ENCODE data around the gene WNT9B.

Gene WNT9B

GRCh38 chr17:46885415-46886309 lies 34.3 kb downstream of the WNT9B start:
- DNase-seq = no peak

- DNase-seq = no peak
Measured at GRCh38 chr17:46886310-46886663, 34.9 kb downstream of the WNT9B start.

DNA sequence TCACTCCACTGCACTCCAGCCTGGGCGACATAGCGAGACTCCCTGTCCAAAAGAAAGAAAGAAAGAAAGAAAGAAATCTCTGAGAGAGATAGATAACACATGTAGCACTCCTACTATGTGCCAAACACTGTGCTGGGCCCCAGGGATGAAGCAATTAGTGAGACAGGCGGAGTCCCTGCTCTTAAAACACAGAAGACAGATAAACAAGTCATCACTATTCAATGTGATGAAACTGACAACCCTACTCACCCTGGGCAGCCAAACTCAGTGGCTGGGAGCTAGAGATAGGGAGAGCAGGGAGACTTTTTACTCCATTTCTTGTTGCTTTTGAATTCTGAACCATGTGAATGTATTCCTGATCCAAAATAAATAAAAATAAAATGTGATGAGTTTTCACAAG lies 36.3 kb downstream of the WNT9B start:
- no peak for DNase-seq

DNA sequence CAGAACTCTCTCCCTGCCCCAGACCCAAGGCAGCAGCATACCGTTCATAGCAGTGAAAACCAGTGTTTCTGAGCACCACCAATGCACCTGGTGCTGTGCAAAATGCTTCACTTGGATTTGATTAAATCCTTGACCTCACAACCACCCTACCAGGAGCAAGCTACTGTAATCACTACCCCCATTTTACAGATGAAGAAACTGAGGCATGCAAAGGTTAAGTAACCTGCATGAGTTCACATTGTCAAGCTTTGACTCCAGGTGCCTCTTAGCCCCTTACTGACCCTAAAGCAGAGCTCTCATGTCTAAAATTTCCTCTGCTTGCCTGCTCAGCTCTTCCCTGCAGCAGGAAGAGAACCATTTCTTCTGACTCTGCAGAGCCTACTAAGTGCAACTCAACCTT lies 37.3 kb downstream of the WNT9B start:
- DNase-seq = no peak

GRCh38 chr17:46889519-46889918 lies 38.1 kb downstream of the WNT9B start:
- no peak for DNase-seq

- no peak for DNase-seq
Measured at GRCh38 chr17:46889992-46890564, 38.7 kb downstream of the WNT9B start.

GRCh38 chr17:46890638-46891037 lies 39.3 kb downstream of the WNT9B start:
- no peak for DNase-seq

DNA sequence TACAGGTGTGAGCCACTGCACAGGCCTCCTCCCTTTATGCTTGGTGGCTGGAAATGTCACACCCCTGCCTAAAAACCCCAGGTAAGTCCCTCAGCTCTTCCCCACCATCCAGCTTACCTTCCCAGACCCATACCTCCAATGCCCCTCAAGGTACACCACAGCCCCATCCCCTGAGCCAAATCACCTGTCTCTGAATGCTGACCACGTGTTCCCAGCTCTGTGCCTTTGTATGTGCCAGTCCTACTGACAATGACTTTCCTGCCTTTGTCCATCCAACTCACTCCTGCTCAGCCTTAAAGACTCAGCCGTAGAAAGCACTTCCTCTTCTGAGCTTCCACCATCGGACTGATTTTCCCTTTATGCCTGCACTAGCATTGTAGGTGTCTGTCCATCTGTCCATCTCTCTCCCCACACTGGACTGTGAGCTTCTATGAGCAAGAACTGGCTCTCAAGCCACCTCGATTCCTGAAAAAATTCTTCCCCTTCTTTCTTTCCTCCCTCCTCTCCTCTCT lies 40.9 kb downstream of the WNT9B start:
- no peak for DNase-seq

DNA sequence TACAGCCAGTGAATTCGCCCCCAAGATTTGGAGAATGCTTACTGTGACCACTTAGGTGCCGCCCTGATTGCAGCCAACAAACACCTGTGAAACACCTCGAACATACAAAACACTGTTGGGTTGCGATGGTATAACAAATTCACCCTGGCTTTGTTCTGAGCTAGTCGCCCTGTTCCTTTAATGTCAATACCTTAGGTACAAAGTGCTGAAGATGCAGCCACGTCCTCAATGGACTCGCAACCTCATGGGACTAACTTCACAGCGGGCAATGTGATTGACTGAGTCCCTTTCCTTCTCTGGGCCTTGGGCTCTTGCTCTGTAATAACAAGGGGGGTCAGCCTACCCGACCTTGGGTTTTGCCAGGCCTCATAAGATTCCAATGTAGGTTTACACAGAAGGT lies 42.6 kb downstream of the WNT9B start:
- DNase-seq = no peak

DNA sequence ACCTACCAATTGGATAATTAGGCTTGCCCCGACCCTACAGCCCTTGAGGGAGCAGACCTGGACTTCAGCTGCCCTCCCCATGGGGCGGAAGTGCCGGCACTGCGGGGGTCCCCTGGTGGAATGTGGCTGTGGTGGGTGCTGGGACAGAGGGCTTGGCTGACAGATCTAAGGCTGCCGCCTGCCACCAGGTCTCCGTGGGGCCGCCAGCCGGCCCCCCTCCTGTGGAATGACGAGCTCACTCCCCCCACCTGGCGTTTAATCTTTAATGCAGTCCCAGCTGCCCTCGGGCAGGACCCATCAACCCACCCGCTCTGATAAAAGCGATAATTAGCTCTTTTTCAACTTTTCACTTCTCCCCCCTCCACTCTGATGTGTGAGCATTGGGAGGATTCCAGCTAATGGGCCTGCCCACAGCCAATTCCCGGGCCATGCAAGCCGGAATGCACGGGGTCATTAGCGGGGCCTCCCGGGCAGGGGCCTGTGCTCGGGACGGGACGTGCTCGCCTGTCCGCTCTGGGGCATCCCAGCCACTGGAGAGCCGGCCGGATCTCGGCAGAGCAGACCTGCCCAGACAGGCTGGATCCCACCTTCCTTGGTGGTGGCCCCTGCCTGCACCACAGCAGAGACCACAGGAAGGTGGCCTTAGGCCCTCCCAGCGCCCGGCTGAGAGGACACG lies 43.2 kb downstream of the WNT9B start:
- no peak for DNase-seq

GRCh38 chr17:46895171-46895570 lies 43.8 kb downstream of the WNT9B start:
- peak; percentile 15 for DNase-seq

- DNase-seq = no peak
Measured at GRCh38 chr17:46896991-46897390, 45.6 kb downstream of the WNT9B start.

DNA sequence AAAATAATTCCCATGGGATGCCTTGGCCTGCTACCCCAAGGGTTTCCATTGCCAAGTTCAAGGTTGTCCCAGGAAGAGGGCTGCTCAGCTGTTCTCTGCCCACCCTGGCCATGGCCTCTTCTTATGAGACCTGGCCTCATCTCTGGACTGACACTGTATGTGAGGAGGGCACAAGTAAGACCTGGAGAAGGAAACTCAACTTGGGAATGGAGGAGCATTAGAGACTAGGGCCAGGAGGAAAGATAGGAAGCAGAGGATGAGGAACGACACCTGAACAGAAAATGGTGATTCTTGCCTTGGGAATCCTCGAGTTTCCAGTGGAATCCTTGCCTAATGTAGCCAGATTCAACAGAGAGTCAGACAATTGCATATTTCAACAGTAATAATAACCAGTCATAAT lies 47.0 kb downstream of the WNT9B start:
- no peak for DNase-seq

DNA sequence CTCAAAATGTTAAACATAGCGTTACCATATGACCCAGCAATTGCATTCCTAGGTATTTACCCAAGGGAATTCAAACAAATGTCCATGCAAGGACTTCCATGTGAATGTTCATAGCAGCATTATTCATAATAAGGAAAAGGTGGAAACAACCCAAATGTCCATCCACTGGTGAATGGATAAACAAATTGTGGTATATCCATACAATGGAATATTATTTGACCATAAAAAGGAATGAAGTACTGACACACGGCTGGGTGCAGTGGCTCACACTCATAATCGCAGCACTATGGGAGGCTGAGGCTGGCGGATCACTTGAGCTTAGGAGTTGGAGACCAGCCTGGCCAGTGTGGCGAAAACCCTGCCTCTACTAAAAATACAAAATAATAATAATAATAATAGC lies 47.5 kb downstream of the WNT9B start:
- DNase-seq = no peak

GRCh38 chr17:46901291-46901690 lies 49.9 kb downstream of the WNT9B start:
- no peak for DNase-seq

GRCh38 chr17:46903762-46904672 lies 52.6 kb downstream of the WNT9B start:
- DNase-seq = no peak

- no peak for DNase-seq
Measured at GRCh38 chr17:46908068-46908737, 56.8 kb downstream of the WNT9B start.

DNA sequence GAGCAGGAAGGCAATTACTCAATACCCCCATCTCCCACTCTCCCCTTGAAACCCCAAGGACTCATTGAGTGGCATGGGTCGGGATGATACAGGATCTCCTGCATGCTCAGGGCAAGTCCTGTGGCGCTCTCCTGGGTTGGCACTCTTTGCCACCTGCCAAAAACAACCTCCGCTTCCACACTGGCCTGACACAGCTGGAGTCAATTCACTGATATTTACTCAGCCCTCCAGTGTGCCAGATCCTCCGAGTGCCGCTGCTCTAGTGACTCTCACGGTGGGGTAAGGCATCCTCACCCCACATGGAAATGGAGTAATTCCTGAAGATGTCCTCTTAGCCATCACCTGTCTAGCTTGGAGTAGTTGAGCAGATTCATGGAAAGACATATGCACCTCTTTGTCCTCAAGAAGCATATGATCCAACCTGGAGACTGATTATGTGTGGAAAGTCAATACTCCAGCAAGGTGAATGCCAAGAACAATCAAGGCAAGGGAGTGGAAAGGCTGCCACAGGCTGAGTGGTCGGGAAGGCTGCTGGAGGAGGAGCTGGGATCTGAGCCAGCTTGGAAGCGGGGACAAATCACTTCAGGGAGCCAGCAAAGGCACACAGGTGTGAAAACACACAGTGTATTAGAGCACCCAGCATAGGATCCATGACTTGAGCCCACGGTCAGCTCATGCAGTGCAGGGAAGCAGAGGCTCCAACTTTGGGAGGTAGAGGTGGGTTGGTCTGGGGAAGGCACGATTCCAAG lies 59.0 kb downstream of the WNT9B start:
- no peak for DNase-seq

GRCh38 chr17:46911311-46911710 lies 59.9 kb downstream of the WNT9B start:
- no peak for DNase-seq

DNA sequence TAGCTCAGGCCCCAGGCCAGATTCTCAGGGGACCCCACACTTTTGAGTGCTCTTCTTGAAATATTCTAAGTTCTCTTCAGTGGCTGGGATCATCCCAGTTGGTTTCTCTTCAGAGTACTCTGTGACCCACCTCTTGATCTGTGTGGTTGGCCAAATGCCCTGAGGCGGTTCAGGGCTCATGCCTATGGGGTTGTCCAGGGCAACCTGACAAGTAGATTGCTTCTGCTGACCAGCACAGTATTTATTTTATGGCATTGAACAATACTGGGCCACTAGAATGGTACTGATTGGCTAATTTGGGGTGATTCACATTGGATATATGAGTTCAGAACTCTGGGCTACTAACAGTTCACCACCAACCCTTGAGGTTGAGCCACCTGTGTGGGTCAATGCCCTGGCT lies 64.2 kb downstream of the WNT9B start:
- no peak for DNase-seq

- no peak for DNase-seq
Measured at GRCh38 chr17:46916211-46916610, 64.8 kb downstream of the WNT9B start.

GRCh38 chr17:46916623-46917022 lies 65.2 kb downstream of the WNT9B start:
- no peak for DNase-seq

Data from inflammatory macrophage treated with lipopolysaccharide for 4 hours (primary cell).